AML-193 (cell line): ENCODE results near the gene MPDU1.

Experiments used
- DNase-seq, 2 experiments: peaks; one replicate each; lab custom pipeline; 2025; lab: John Stamatoyannopoulos, UW

Gene MPDU1

DNA sequence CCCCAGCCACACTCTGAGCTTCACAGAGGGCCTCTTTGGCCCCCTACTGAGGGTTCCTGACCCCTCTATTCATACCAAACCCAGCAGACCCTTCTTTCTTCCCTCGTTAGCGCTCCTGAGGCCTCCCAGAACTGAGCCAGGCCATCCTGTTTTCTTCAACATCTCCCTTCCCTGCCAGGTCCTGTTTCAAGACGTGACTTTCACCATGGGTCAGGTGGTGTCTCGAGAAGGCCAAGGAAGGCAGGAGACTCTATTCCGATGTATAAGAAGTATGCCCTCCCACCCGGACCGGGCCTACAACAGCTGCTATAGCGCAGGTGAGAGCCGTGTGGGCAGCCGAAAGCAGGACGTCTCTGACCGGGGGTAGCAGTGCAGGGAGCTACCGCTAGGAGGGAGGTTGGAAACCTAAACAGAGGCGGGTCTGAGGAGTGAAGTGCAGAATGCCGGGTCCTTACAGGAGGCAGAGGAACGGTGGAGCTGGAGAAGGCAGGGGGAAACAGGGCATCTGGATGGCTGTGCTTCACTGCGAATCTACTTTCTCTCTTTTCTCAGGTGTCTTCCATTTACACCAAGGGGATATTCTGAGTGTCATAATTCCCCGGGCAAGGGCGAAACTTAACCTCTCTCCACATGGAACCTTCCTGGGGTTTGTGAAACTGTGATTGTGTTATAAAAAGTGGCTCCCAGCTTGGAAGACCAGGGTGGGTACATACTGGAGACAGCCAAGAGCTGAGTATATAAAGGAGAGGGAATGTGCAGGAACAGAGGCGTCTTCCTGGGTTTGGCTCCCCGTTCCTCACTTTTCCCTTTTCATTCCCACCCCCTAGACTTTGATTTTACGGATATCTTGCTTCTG is 23.3 kb upstream of the MPDU1 start:
- no peak for DNase-seq

DNA sequence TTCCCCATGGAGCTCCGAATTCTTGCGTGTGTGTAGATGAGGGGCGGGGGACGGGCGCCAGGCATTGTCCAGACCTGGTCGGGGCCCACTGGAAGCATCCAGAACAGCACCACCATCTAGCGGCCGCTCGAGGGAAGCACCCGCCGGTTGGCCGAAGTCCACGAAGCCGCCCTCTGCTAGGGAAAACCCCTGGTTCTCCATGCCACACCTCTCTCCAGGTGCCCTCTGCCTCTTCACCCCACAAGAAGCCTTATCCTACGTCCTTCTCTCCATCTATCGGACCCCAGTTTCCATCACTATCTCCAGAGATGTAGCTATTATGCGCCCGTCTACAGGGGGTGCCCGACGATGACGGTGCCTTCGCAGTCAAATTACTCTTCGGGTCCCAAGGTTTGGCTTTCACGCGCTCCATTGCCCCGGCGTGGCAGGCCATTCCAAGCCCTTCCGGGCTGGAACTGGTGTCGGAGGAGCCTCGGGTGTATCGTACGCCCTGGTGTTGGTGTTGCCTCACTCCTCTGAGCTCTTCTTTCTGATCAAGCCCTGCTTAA is 22.6 kb upstream of the MPDU1 start:
- DNase-seq: peak; percentile 42 to 47

DNA sequence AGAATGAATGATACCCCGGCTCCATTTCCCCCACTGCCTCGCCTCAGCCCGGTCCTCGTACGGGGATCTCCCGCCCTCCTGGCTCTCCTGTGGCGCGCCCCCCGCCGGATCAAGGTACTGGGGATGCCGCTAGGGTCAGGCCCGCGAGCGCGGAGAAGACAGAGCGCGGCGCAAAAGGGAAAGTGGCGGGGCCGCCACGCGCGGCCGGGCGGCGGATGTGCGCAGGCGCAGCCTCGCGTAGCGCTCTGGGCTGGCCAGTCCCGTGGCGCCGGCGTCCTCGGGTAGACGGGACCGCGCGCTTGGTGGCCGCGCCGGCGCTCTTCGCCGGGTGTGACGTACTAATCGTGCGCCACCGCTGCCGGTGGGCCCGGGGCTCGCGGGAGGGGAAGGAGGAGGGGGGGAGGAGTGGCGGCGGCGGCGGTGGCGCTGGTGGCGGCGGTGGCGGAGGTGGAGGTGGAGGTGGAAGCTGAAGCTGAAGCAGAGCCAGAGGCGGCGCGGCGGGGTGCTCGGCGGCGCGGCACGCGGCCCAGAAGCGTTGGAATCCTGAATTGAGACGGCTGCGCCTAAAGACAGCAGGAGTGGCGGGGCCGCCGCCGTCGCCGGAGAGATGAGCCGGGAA is 22.0 kb upstream of the MPDU1 start, which contains the start of gene SENP3:
TSS of gene SENP3 (plus strand) at position 331 of the 619 bp plus-strand sequence. CDS start 1,158 bp downstream, outside the sequence.
- peak; percentile 38 to 61 for DNase-seq

DNA sequence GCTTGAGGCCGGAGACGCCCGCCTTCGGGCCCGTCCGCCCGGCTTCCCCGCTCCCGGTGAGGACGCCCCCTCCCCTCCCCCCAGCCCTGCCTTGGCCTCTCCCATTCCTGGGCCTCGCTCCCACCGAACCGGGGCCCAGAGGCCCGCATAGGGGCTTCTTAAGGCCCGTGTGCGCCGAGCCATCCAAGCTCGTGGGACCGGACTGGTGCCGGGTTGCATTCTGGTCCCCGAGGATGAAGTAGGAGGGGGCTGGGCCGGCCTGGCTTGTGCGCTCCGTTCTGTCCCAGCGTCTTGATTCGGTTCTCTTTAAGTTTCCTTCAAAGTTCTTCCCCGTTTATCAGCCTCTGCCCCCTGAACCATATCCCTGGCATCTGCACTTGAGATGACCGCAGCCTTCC is 21.4 kb upstream of the MPDU1 start:
- no peak for DNase-seq

- no peak for DNase-seq
These were observed 20.4 kb upstream of the MPDU1 start for GRCh38 chr17:7563115-7563869.

DNA sequence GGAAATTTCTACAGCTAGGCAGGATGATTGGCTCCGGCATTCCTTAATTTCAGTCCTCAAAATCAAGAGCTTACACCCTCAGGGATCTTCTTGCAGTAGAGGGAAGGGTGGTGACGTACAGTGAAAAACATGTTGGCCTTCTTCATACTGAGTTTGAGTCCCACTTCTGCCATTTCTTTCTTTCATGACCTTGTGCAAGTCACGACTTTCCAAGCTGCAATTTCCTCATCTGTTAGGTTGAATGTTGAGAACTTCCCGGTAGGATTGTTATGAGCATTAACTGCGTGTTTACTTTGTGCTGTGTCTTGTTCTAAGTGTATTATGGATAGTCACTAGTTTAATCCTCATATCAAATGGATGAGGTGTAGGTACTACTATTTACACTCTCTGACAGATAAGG is 14.1 kb upstream of the MPDU1 start:
- no peak for DNase-seq

DNA sequence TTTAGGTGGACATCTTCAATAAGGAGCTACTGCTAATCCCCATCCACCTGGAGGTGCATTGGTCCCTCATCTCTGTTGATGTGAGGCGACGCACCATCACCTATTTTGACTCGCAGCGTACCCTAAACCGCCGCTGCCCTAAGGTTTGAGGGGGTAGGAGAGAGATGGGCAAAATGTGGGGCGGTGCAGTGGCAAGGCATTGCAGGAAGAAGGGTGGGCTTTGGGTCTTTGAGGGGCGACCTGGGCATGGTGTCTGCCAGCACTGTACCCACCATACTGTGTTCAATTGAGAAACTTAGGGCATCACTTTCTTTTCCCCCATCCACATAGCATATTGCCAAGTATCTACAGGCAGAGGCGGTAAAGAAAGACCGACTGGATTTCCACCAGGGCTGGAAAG is 13.3 kb upstream of the MPDU1 start:
- DNase-seq: no peak

GRCh38 chr17:7572338-7572587 is 11.4 kb upstream of the MPDU1 start:
- DNase-seq: peak in 1 of 2 experiments; percentile 96

DNA sequence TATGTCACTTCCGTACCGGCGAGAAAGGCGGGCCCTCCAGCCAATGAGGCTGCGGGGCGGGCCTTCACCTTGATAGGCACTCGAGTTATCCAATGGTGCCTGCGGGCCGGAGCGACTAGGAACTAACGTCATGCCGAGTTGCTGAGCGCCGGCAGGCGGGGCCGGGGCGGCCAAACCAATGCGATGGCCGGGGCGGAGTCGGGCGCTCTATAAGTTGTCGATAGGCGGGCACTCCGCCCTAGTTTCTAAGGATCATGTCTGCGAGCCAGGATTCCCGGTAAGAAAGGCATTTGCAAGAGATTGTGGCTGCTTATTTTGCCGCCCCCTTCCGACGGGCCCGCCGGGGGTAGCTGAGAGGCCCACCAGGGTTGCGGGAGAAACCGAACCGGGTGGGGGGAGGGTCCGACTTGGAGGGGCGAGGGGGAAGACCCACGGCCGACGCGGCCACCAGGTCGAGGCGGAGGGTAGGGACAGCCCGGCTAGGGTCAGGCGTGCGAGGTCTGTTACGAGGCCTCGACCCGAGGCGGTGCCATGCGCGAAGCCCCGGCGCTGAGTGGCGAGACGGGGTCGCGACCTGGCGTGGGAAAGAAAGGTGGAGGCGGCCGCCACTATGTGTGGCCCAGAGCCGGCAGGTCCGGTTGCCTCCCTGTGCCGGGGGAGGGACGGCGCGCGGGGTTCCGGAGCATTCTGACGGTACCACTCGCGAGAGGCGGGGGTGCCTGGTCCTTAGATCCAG is 10.9 kb upstream of the MPDU1 start:
- DNase-seq: peak; percentile 92 to 96

DNA sequence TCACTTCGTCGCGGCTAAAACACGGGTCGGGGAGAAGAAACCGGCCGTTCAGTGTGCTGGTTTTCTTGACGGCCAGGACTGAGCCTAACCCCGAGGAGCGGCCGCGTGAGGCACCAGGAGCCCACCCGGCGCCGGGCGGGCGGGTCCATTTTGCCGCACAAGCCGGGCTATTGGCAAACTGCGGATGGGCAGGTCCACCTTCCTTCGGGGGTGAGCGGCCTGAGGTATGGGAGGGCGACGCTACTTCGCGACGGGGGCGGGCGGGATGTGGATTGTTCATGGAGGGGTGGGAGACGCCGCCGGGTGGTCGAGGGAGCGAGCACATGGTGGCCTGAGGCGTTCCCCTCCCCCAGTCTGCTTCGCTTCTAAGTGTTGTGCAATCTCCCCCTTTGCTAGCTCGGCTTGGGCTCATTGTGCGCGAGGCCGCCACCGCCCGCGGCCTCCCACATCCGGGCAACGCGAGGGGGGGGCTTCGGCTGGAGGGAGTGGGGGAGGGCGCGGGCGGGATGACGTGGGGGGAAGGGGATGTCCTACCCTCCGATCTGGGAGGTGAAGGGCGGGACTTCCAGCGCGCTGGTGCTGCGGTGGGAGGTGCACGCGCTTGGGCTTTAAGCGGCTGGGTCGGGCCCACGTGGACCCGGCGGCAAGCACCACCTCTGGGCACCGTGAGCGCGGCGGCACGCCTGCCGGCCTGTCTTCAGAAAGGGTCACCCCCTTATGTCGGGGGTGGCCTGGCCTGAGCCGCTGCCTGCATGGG is 10.2 kb upstream of the MPDU1 start:
- peak; percentile 62 to 67 for DNase-seq

GRCh38 chr17:7574176-7574953 is 9.3 kb upstream of the MPDU1 start:
- no peak for DNase-seq

DNA sequence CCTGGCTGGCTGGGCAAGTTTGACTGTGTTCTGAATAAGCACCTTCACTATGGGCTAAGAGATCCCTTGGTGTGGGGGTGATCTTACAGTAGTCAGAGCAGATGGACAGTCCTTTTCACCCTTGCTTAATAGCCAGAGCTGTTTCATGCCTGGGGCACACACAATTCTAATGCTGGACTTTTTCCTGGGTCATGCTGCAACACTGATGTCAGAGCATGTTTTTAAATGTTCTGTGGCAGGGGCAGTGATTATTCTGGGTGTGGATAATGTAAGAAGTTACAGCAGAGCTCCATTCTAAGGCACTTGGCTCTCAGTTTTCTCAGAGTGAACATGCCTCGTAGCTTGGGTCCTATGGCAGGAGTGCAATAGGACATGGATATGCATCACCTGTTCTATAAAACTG is 8.2 kb upstream of the MPDU1 start:
- no peak for DNase-seq

GRCh38 chr17:7575959-7576358 is 7.7 kb upstream of the MPDU1 start:
- no peak for DNase-seq

DNA sequence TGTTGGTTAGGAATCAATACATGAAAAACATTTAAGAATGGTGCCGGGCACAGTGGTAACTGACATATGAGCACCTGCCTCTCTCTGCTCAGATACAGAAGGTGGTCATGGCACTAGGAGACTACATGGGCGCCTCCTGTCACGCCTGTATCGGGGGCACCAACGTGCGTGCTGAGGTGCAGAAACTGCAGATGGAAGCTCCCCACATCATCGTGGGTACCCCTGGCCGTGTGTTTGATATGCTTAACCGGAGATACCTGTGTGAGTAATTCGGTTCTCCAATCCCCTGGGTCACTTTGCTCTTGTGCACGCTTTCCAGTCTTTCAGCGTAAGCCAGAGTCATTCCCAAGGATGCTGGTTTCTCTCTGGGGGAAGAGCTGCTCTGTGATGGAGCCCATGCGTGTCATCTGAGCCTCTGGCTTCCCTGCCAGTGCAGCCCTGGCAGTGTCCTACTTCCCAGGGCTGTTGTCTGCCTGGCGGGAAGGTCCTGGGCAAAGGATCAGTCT is 7.2 kb upstream of the MPDU1 start:
- no peak for DNase-seq

- DNase-seq: no peak
These were observed 6.1 kb upstream of the MPDU1 start for GRCh38 chr17:7577327-7578199.

DNA sequence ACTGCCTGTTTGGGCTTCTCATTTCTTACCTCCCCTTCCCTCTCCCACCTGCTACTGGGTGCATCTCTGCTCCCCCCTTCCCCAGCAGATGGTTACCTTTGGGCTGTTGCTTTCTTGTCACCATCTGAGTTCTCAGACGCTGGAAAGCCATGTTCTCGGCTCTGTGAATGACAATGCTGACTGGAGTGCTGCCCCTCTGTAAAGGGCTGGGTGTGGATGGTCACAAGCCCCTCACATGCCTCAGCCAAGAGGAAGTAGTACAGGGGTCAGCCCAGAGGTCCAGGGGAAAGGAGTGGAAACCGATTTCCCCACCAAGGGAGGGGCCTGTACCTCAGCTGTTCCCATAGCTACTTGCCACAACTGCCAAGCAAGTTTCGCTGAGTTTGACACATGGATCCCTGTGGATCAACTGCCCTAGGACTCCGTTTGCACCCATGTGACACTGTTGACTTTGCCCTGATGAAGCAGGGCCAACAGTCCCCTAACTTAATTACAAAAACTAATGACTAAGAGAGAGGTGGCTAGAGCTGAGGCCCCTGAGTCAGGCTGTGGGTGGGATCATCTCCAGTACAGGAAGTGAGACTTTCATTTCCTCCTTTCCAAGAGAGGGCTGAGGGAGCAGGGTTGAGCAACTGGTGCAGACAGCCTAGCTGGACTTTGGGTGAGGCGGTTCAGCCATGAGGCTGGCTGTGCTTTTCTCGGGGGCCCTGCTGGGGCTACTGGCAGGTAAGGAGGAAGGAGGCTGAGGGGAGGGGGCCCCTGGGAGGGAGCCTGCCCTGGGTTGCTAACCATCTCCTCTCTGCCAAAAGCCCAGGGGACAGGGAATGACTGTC is 4.4 kb upstream of the MPDU1 start, which contains the start of gene CD68:
TSS of gene CD68 (plus strand) at position 638 of the 833 bp plus-strand sequence. CDS start at position 678, 40 bp downstream.
- DNase-seq: peak; percentile 70 to 71

- no peak for DNase-seq
These were observed 3.6 kb upstream of the MPDU1 start for GRCh38 chr17:7579834-7580603.
